RWPE2 (cell line): ENCODE measurements around the gene NDEL1.

Experiments used
- ATAC-seq: fragments of 200-7000 bp; cut with Tn5 transposase; 3 replicates; pipeline ENCODE4 v1.9.1; 2021; ENCODE audit warnings: low read depth
- DNase-seq: peaks from one replicate; pipeline ENCODE4 v3.0.0-alpha.2; 2020; ENCODE audit warnings: low spot score
- H3K27ac ChIP-seq: fragments of 450-650 bp; 2 replicates; pipeline ENCODE4 v1.5.1; 2017; ENCODE audit warnings: mild to moderate bottlenecking; ENCODE audit not compliant: poor library complexity, severe bottlenecking
- H3K27me3 ChIP-seq: fragments of 250-450 bp; sonication (Bioruptor Pico); 2 replicates; pipeline ENCODE4 v1.5.1; 2021; ENCODE audit warnings: mild to moderate bottlenecking, moderate library complexity; ENCODE audit not compliant: insufficient read depth, poor library complexity, severe bottlenecking
- H3K36me3 ChIP-seq: fragments of 250-450 bp; sonication (Bioruptor Pico); 2 replicates; pipeline ENCODE4 v1.5.1; 2020; ENCODE audit warnings: low read depth, mild to moderate bottlenecking, moderate library complexity
- H3K4me1 ChIP-seq: fragments of 250-450 bp; sonication (Bioruptor Pico); 2 replicates; pipeline ENCODE4 v1.5.1; 2021; ENCODE audit warnings: mild to moderate bottlenecking, moderate library complexity; ENCODE audit not compliant: insufficient read depth, poor library complexity, severe bottlenecking
- H3K4me3 ChIP-seq: fragments of 250-450 bp; sonication (Bioruptor Pico); 2 replicates; pipeline ENCODE4 v1.5.1; 2021; ENCODE audit warnings: mild to moderate bottlenecking, moderate library complexity; ENCODE audit not compliant: severe bottlenecking
- H3K9me3 ChIP-seq: fragments of 250-450 bp; sonication (Bioruptor Pico); 2 replicates; pipeline ENCODE4 v1.5.1; 2021; ENCODE audit warnings: mild to moderate bottlenecking, moderate library complexity; ENCODE audit not compliant: severe bottlenecking
- CTCF ChIP-seq: fragments of 450-650 bp; IDR thresholded peaks from one replicate; pipeline ENCODE4 v1.5.1; 2017; ENCODE audit warnings: mild to moderate bottlenecking, moderate library complexity; ENCODE audit not compliant: poor library complexity, severe bottlenecking

NDEL1 gene

GRCh38 chr17:8408371-8408770, 27.3 kb upstream of the NDEL1 start:
- H3K4me1 ChIP-seq: peaks cover 12% of the 10 kb centered on the region
- DNase-seq (peak; percentile 80), ATAC-seq (peak; percentile 91)
- no peaks in the 10 kb centered on the region for H3K27me3 ChIP-seq
- no peak for TF ChIP-seq CTCF
- peak overlapping the region; percentile 62 for H3K27ac ChIP-seq
- no peaks in the 10 kb centered on the region for H3K36me3 ChIP-seq
- no peaks in the 10 kb centered on the region for H3K9me3 ChIP-seq
- H3K4me3 ChIP-seq: no peak overlapping the region

GRCh38 chr17:8409966-8410882, 25.5 kb upstream of the NDEL1 start:
- Histone ChIP-seq H3K4me1 (peaks cover 12% of the 10 kb centered on the region), H3K4me3 (no peak overlapping the region), H3K27me3 (no peaks in the 10 kb centered on the region), H3K36me3 (no peaks in the 10 kb centered on the region), H3K27ac (no peak overlapping the region), H3K9me3 (no peaks in the 10 kb centered on the region)
- peak; percentile 75 for ATAC-seq
- peak; percentile 87 for TF ChIP-seq CTCF
- peak; percentile 81 for DNase-seq

GRCh38 chr17:8410883-8411238, 24.8 kb upstream of the NDEL1 start:
- H3K4me3 ChIP-seq: no peak overlapping the region

GRCh38 chr17:8412089-8412488, 23.6 kb upstream of the NDEL1 start:
- peaks cover 12% of the 10 kb centered on the region for H3K4me1 ChIP-seq
- no peak overlapping the region for H3K4me3 ChIP-seq
- no peak overlapping the region for H3K27ac ChIP-seq
- no peaks in the 10 kb centered on the region for H3K36me3 ChIP-seq
- H3K27me3 ChIP-seq: no peaks in the 10 kb centered on the region
- no peak for TF ChIP-seq CTCF
- ATAC-seq (no peak), DNase-seq (no peak)
- no peaks in the 10 kb centered on the region for H3K9me3 ChIP-seq

More at GRCh38 chr17:8410883-8411238, 24.8 kb upstream of the NDEL1 start:
- Histone ChIP-seq H3K9me3 (no peaks in the 10 kb centered on the region), H3K27ac (no peak overlapping the region), H3K4me1 (peaks cover 12% of the 10 kb centered on the region), H3K27me3 (no peaks in the 10 kb centered on the region), H3K36me3 (no peaks in the 10 kb centered on the region)
- DNase-seq (no peak), ATAC-seq (no peak)
- no peak for TF ChIP-seq CTCF

- H3K4me3 ChIP-seq: no peak overlapping the region
- DNase-seq: no peak
- H3K4me1 ChIP-seq: peaks cover 6% of the 10 kb centered on the region
- no peaks in the 10 kb centered on the region for H3K36me3 ChIP-seq
- TF ChIP-seq CTCF: no peak
- ATAC-seq: no peak
- H3K9me3 ChIP-seq: no peaks in the 10 kb centered on the region
- no peak overlapping the region for H3K27ac ChIP-seq
- H3K27me3 ChIP-seq: no peaks in the 10 kb centered on the region
Measured at GRCh38 chr17:8413328-8413727, 22.4 kb upstream of the NDEL1 start.
